Raji (cell line): Measurements from ENCODE around the gene ZNF177.

Experiments
- POLR2A ChIP-seq: IDR thresholded peaks from 2 replicates; pipeline ENCODE4 v1.6.1; 2011; ENCODE audit warnings: low read depth, low read length, control low read depth; ENCODE audit not compliant: insufficient read depth

The ZNF177 gene

DNA sequence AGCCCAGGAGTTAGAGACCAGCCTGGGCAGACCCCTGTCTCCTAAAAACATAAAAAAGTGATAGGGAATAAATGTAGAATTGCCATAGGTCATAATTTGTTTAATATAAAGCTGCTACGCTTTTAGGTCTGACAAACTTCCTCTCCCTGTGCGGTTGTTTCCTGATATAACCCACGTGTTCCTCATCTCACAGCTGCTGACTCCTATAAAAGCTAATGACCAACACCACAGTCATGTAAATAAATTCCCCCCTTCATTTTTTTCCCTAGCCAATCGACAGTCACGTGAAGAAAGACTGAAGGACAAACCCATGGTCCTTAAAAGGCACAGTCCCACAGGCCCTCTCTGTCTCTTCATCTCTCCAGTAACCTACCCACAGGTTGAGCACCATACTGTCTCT lies 45.0 kb downstream of the ZNF177 start:
- no peak for TF ChIP-seq POLR2A

GRCh38 chr19:9413240-9413954 lies 50.6 kb downstream of the ZNF177 start:
- TF ChIP-seq POLR2A = no peak

DNA sequence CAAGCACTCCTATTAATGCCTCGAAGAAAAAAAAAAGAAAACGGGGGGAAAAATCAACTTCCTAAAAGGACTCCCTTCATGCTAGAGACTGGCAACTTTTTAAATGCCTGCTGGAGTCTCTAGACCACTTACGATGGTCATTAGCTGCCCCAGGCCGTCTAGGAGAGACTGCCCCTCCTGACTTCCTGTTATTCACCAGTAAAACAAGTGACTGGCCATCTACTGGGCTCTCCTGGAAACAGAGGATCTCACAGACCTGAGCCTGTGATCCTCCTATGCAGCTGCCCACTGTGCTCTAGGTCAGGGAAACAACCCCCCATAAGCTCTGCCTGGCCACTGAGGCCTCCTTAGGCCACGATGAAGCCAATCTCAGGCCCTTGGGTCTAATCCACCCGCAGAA lies 65.1 kb downstream of the ZNF177 start:
- no peak for TF ChIP-seq POLR2A

DNA sequence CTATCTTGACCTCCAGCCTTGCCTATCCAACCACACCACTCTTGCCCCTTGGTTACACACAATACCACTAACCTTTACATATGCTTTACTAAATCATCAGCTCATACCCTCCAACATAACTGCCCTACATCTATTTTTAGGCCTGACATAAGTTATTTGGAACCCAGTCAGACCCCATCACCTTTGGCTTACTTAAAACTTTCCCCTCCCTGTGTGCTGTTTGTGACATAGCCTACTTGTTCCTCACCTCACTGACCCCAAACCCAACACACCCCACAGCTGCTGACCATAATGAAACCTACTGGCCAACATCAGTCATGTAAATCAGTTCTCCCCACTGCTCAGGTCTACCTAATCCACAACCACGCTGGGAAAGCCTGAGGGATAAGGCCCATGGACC lies 67.6 kb downstream of the ZNF177 start:
- TF ChIP-seq POLR2A = no peak

- TF ChIP-seq POLR2A = no peak
These were observed 68.7 kb downstream of the ZNF177 start for GRCh38 chr19:9431475-9431874.
